ENCODE data around the gene TCEANC2. TPM values are rescaled to one million over a fixed set of nuclear protein-coding genes. Genes with fewer than 3 reads are reported as not detected.
"Not testable (repeated sequence)": the region's sequence is repeated elsewhere in the genome, so short reads cannot be mapped to it uniquely, and the experiment has no call there.

TCEANC2 gene
- 1 to 10 TPM; 2.6 to 9.5 (median 7.0) TPM for total RNA-seq

DNA sequence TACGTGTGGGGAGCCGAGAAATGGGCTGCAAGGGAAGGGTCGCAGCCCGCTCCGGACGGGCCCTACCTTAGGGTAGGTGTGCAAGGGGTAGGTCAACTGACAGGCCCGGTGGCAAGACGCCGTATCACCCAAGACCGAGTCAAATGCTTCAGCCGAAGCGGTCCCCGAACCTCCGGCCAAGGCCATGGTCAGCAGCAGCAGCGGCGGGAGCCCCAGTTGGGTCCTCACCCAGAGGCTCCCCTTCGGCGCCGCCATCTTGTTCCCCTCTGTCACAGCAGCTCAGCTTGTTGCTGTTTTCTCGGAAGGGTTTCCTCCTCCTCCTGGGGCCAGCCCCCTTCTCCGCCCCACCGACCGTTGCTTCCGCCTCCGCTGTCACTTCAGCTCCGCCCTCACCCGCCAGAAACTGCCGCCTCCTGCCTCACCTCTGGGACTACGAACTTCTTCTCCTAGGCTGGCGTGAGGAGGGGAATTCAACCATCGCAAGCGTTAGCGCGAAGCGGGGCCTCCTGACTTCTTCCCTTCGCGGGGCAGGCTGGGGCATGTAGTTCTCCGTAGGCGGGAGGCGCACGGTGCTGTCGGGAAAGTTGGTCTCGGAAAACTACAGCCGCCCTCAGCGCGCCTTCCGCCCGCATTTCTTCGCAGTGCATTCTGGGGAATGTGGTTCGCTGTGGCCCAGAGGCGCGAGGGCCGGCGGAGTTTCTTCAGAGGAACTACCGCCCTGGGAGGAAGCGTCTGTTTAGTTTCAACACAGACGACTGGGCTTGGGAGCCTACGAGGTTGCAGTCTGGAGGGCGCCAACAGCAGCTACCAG is at the start of gene TCEANC2, which contains the start of gene TMEM59:
TSS of gene TCEANC2 (plus strand) at position 675 of the 811 bp plus-strand sequence. CDS start 815 bp downstream, outside the sequence.
TSS of gene TMEM59 (minus strand) at position 271 of the 811 bp plus-strand sequence. CDS start at position 255, 16 bp downstream.
- H3K4me1 ChIP-seq: peaks cover 49% of the 10 kb centered on the region in 2 donors

DNA sequence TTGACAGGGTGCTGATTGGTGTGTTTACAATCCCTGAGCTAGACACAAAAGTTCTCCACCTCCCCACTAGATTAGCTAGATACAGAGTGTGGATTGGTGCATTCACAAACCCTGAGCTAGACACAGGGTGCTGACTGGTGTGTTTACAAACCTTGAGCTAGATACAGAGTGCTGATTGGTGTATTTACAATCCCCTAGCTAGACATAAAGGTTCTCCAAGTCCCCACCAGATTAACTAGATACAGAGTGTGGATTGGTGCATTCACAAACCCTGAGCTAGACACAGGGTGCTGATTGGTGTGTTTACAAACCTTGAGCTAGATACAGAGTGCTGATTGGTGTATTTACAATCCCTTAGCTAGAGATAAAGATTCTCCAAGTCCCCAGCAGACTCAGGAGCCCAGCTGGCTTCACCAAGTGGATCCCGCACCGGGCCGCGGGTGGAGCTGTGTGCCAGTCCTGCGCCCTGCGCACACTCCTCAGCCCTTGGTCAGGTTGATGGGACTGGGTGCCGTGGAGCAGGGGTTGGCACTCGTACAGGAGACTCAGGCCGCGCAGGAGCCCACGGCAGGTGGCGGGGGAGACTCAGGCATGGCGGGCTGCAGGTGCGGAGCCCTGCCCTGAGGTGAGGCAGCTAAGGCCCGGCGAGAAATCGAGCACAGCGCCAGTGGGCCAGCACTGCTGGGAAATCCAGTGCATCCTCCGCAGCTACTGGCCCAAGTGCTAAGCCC is 49.5 kb upstream of the TCEANC2 start:
- H3K36me3 ChIP-seq; H3K4me1 ChIP-seq; intact Hi-C loops (cut with DNase I; ENCODE audit: low total_unique reads); DNase-seq; ATAC-seq; H3K27me3 ChIP-seq; H3K4me3 ChIP-seq; H3K27ac ChIP-seq; in situ Hi-C loops (cut with MboI; ENCODE audit: low sequenced_read_pairs in 4 of 4); H3K9me3 ChIP-seq: not testable (repeated sequence)

More for the DNA sequence above, at the start of gene TCEANC2, which contains the start of gene TMEM59:
- Histone ChIP-seq H3K4me3 (peak within 1 kb of the TSS; percentile 82 to 99 (median 96)), H3K36me3 (peaks cover 0 to 3% of the 10 kb centered on the region in 2 donors), H3K9me3 (no peaks in the 10 kb centered on the region), H3K27ac (peak within 1 kb of the TSS; percentile 98 to 99 (median 98)), H3K27me3 (no peaks in the 10 kb centered on the region)
- peak; percentile 93 to 94 for ATAC-seq
- DNase-seq: peak; percentile 97 to 98
- intact Hi-C loops (cut with DNase I; ENCODE audit: low total_unique reads) (loop anchor here (1.0 to 5.0 kb wide), 6 partner anchors 108 to 434 kb away; partner anchors contain the start of genes CYB5RL, IFT25, MRPL37 and NDC1), in situ Hi-C loops (cut with MboI; ENCODE audit: low sequenced_read_pairs in 4 of 4) (loop anchor here in 1 of 4 donors (5.0 to 25.0 kb wide), 2 partner anchors 211 to 709 kb away; partner anchors contain the start of gene PARS2)
- TF ChIP-seq, protein P1, sequence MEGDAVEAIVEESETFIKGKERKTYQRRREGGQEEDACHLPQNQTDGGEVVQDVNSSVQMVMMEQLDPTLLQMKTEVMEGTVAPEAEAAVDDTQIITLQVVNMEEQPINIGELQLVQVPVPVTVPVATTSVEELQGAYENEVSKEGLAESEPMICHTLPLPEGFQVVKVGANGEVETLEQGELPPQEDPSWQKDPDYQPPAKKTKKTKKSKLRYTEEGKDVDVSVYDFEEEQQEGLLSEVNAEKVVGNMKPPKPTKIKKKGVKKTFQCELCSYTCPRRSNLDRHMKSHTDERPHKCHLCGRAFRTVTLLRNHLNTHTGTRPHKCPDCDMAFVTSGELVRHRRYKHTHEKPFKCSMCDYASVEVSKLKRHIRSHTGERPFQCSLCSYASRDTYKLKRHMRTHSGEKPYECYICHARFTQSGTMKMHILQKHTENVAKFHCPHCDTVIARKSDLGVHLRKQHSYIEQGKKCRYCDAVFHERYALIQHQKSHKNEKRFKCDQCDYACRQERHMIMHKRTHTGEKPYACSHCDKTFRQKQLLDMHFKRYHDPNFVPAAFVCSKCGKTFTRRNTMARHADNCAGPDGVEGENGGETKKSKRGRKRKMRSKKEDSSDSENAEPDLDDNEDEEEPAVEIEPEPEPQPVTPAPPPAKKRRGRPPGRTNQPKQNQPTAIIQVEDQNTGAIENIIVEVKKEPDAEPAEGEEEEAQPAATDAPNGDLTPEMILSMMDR (IDR thresholded peaks at IDR 0.05 in 4 of 5, conservative IDR thresholded peaks at IDR 0.05 in 1 of 5): peak in 1 of 5 experiments; percentile 10
- peak; percentile 80 to 85 for TF ChIP-seq POLR2A (IDR thresholded peaks at IDR 0.05)

DNA sequence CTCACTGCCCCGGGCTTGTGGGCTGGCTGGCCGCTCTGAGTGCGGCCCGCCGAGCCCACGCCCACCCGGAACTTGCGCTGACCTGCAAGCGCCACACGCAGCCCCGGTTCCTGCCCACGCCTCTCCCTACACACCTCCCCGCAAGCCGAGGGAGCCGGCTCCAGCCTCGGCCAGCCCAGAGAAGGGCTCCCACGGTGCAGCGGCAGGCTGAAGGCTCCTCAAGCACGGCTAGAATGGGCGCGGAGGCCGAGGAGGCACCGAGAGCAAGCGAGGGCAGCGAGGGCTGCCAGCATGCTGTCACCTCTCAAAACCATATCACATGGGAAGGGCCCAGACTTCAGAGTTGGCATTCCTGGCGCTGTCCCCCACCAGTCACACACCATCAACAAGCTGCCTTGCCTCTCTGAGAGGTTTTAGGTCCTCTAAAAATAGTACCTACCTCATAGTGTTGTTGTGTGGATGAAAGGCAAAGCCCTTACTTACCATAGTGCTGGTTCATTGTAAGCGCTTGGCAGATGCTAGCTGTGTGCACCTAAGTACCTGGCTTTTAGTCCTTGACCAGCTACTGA is 48.8 kb upstream of the TCEANC2 start:
- Histone ChIP-seq H3K4me1 (no peaks in the 10 kb centered on the region), H3K36me3 (no peaks in the 10 kb centered on the region), H3K27ac (no peak overlapping the region), H3K4me3 (no peak overlapping the region), H3K27me3 (no peaks in the 10 kb centered on the region), H3K9me3 (no peaks in the 10 kb centered on the region)
- TF ChIP-seq POLR2A (IDR thresholded peaks at IDR 0.05): no peak
- TF ChIP-seq, protein P1 (IDR thresholded peaks at IDR 0.05 in 4 of 5, conservative IDR thresholded peaks at IDR 0.05 in 1 of 5): no peak
- in situ Hi-C loops (cut with MboI; ENCODE audit: low sequenced_read_pairs in 4 of 4): no loop called here
- intact Hi-C loops (cut with DNase I; ENCODE audit: low total_unique reads): no loop called here
- ATAC-seq: no peak
- no peak for DNase-seq

DNA sequence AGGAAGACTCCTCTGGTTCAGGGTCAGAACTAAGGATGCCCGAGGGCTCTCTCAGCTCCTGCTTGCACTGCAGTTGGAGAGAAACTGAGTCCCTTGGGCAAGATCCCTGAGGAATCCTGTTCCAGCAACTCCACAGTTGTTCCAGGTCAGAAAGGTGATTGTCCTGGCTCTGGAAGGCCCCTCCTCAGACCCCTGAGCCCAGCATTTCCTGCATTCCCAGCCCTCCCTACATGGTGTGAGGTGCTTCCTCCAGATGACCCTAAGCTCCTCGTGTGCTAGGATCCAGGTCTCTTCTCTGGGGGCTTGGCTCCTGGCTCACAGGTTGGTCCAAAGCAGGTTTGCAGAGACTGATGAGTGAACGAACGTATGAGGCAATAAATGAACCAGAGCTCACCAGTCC is 46.9 kb upstream of the TCEANC2 start:
- DNase-seq: no peak
- Histone ChIP-seq H3K36me3 (no peaks in the 10 kb centered on the region), H3K27me3 (no peaks in the 10 kb centered on the region), H3K4me1 (no peaks in the 10 kb centered on the region), H3K4me3 (no peak overlapping the region), H3K27ac (no peak overlapping the region), H3K9me3 (no peaks in the 10 kb centered on the region)
- TF ChIP-seq POLR2A (IDR thresholded peaks at IDR 0.05): no peak
- TF ChIP-seq, protein P1 (IDR thresholded peaks at IDR 0.05 in 4 of 5, conservative IDR thresholded peaks at IDR 0.05 in 1 of 5): no peak
- in situ Hi-C loops (cut with MboI; ENCODE audit: low sequenced_read_pairs in 4 of 4) (no loop called here), intact Hi-C loops (cut with DNase I; ENCODE audit: low total_unique reads) (no loop called here)
- ATAC-seq: no peak
